WTC11 (cell line): ENCODE measurements around the gene CILP2. TPM values are rescaled to one million over a fixed set of nuclear protein-coding genes. Genes with fewer than 3 reads are reported as not detected.

Experiments used
- ATAC-seq: fragments of 200-7000 bp; cut with Tn5 transposase; 2 replicates; pipeline ENCODE4 v1.10.0; 2021; ENCODE audit warnings: mild to moderate bottlenecking, moderate library complexity
- CTCF ChIA-PET: fragments of 300-600 bp; sonication (Branson Sonifier 250); formaldehyde crosslinking; loops from one replicate; lab custom pipeline; 2021; ENCODE audit warnings: antibody characterized with exemption; lab: Charles Lee
- POLR2A ChIA-PET: fragments of 350-600 bp; sonication (Branson Sonifier 250); formaldehyde crosslinking; loops from one replicate; lab custom pipeline; 2021; ENCODE audit warnings: antibody characterized with exemption; lab: Charles Lee
- DNase-seq: peaks from one replicate; pipeline ENCODE4 v3.0.0; 2021; ENCODE audit warnings: low spot score
- H3K27ac Mint-ChIP-seq: 2 replicates; pipeline ENCODE4 v1.8.0; 2021; ENCODE audit warnings: mixed read lengths
- H3K27me3 Mint-ChIP-seq: 2 replicates; pipeline ENCODE4 v1.8.0; 2021; ENCODE audit warnings: low read depth, mild to moderate bottlenecking, moderate library complexity, mixed read lengths
- H3K36me3 Mint-ChIP-seq: 2 replicates; pipeline ENCODE4 v1.8.0; 2021; ENCODE audit warnings: mixed read lengths
- H3K4me1 Mint-ChIP-seq: 2 replicates; pipeline ENCODE4 v1.8.0; 2022; ENCODE audit warnings: mixed read lengths
- H3K4me3 Mint-ChIP-seq: 2 replicates; pipeline ENCODE4 v1.8.0; 2021; ENCODE audit warnings: mild to moderate bottlenecking, moderate library complexity, mixed read lengths
- H3K9me3 Mint-ChIP-seq: 2 replicates; pipeline ENCODE4 v1.8.0; 2021; ENCODE audit warnings: mixed read lengths
- ATF1 ChIP-seq: sonication (generic); formaldehyde crosslinking; IDR thresholded peaks from 2 replicates; pipeline ENCODE4 v1.8.1; 2023; ENCODE audit warnings: mild to moderate bottlenecking, moderate library complexity, missing genetic modification reagents
- CBFB ChIP-seq: sonication (generic); formaldehyde crosslinking; IDR thresholded peaks from 2 replicates; pipeline ENCODE4 v1.8.1; 2022; ENCODE audit warnings: mild to moderate bottlenecking, low read depth, missing genetic modification reagents
- CDX4 ChIP-seq: fragments of 250-450 bp; sonication (Bioruptor Pico); IDR thresholded peaks from 2 replicates; pipeline ENCODE4 v1.9.0; 2021; ENCODE audit warnings: moderate library complexity, mild to moderate bottlenecking, inconsistent platforms, borderline replicate concordance
- CTCF ChIP-seq: fragments of 200-600 bp; IDR thresholded peaks from 2 replicates; pipeline ENCODE4 v1.8.0; 2022; ENCODE audit warnings: antibody characterized with exemption
- ETV6 ChIP-seq: sonication (generic); formaldehyde crosslinking; IDR thresholded peaks from 2 replicates; pipeline ENCODE4 v1.8.1; 2022; ENCODE audit warnings: mild to moderate bottlenecking, missing genetic modification reagents
- HMGA2 ChIP-seq: fragments of 250-450 bp; sonication (Bioruptor Pico); IDR thresholded peaks from 2 replicates; pipeline ENCODE4 v1.4.0; 2021; ENCODE audit warnings: mild to moderate bottlenecking, moderate library complexity
- IRF2 ChIP-seq: sonication (generic); formaldehyde crosslinking; IDR thresholded peaks from 2 replicates; pipeline ENCODE4 v1.8.0; 2022; ENCODE audit warnings: low read depth, missing genetic modification reagents, borderline replicate concordance
- NR1H2 ChIP-seq: sonication (generic); formaldehyde crosslinking; IDR thresholded peaks from 2 replicates; pipeline ENCODE4 v1.9.0; 2021; ENCODE audit warnings: mild to moderate bottlenecking, moderate library complexity, missing genetic modification reagents
- OVOL2 ChIP-seq: fragments of 250-450 bp; sonication (Bioruptor Pico); IDR thresholded peaks from 2 replicates; pipeline ENCODE4 v1.9.0; 2021; ENCODE audit warnings: mild to moderate bottlenecking, borderline replicate concordance
- SP1 ChIP-seq: sonication (generic); formaldehyde crosslinking; conservative IDR thresholded peaks from 2 replicates; pipeline ENCODE4 v1.8.1; 2022; ENCODE audit warnings: missing genetic modification reagents
- TEAD1 ChIP-seq: sonication (generic); formaldehyde crosslinking; IDR thresholded peaks from 2 replicates; pipeline ENCODE4 v1.8.0; 2022; ENCODE audit warnings: mild to moderate bottlenecking, missing genetic modification reagents
- USF2 ChIP-seq: sonication (generic); formaldehyde crosslinking; IDR thresholded peaks from 2 replicates; pipeline ENCODE4 v1.8.1; 2023; ENCODE audit warnings: mild to moderate bottlenecking, missing genetic modification reagents, moderate library complexity
- ZNF121 ChIP-seq: sonication (generic); formaldehyde crosslinking; IDR thresholded peaks from 2 replicates; pipeline ENCODE4 v1.8.0; 2023; ENCODE audit warnings: missing genetic modification reagents
- ZNF396 ChIP-seq: fragments of 250-450 bp; sonication (Bioruptor Pico); IDR thresholded peaks from 2 replicates; pipeline ENCODE4 v1.8.0; 2021; ENCODE audit warnings: mild to moderate bottlenecking, moderate library complexity, borderline replicate concordance
- ZNF671 ChIP-seq: fragments of 250-450 bp; sonication (Bioruptor Pico); IDR thresholded peaks from 2 replicates; pipeline ENCODE4 v1.8.0; 2021; ENCODE audit warnings: mild to moderate bottlenecking
- total RNA-seq: library from RNA; stranded (reverse); gene quantifications from 3 replicates; pipeline ENCODE4 v1.2.3, GENCODE V29; 2021
- TF ChIP-seq, protein P1 (sequence below): sonication (generic); formaldehyde crosslinking; IDR thresholded peaks from 2 replicates; pipeline ENCODE4 v1.8.1; 2022; ENCODE audit warnings: low read depth, missing genetic modification reagents, borderline replicate concordance
- TF ChIP-seq, protein P2 (sequence below): sonication (generic); formaldehyde crosslinking; IDR thresholded peaks from 2 replicates; pipeline ENCODE4 v1.8.0; 2022; ENCODE audit warnings: mild to moderate bottlenecking, missing genetic modification reagents

CILP2 gene
- total RNA-seq, 1 experiment from 2014 or later = 7.9 TPM

GRCh38 chr19:19594381-19594780, 56.3 kb downstream of the CILP2 start (continued):
- TF ChIP-seq, protein P1, sequence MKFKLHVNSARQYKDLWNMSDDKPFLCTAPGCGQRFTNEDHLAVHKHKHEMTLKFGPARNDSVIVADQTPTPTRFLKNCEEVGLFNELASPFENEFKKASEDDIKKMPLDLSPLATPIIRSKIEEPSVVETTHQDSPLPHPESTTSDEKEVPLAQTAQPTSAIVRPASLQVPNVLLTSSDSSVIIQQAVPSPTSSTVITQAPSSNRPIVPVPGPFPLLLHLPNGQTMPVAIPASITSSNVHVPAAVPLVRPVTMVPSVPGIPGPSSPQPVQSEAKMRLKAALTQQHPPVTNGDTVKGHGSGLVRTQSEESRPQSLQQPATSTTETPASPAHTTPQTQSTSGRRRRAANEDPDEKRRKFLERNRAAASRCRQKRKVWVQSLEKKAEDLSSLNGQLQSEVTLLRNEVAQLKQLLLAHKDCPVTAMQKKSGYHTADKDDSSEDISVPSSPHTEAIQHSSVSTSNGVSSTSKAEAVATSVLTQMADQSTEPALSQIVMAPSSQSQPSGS (CRISPR knock-in tag) = no peak
- TF ChIP-seq ZNF121 (CRISPR knock-in tag) (no peak), ETV6 (no peak), NR1H2 (CRISPR knock-in tag) (no peak), USF2 (no peak), IRF2 (CRISPR knock-in tag) (no peak), ATF1 (CRISPR knock-in tag) (no peak), ZNF396 (CRISPR knock-in tag) (no peak), OVOL2 (no peak), CBFB (CRISPR knock-in tag) (no peak), CDX4 (CRISPR knock-in tag) (no peak)
- TF ChIP-seq, protein P2, sequence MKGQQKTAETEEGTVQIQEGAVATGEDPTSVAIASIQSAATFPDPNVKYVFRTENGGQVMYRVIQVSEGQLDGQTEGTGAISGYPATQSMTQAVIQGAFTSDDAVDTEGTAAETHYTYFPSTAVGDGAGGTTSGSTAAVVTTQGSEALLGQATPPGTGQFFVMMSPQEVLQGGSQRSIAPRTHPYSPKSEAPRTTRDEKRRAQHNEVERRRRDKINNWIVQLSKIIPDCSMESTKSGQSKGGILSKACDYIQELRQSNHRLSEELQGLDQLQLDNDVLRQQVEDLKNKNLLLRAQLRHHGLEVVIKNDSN (CRISPR knock-in tag) = no peak

DNA sequence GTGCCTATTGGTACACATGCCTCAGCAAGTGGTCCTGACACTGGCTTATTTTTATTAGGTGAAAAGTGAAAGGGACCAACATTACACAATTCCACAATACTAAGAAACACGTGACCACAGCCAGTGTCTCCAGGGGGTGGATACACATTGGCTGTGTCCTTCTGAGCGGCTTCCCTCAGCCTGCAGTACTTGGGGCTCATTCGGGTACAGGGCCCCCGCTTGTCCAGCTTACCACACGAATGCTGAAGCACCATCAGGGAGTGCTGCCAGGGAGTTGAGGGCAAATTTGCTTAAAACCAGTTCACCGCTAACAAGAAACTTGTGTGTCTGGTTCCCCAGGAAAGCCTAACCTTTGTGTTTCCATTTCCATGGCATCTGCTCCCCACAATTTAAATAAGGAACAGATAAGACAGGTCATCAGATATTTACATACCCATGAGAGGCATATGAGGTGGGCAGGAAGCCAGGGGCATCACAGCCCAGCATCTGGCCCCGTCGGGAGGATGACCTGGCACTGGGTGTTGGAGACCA, 57.2 kb downstream of the CILP2 start:
- ChIA-PET CTCF (interaction anchor here (1.1 to 5.6 kb wide), 2 partner anchors 41 to 49 kb away, joined by 4 to 22 read pairs; partner anchors contain the start of gene GMIP), POLR2A (no interaction called here)
- no peaks in the 10 kb centered on the region for H3K36me3 Mint-ChIP-seq
- H3K4me3 Mint-ChIP-seq = no peak overlapping the region
- DNase-seq (no peak), ATAC-seq (no peak)
- no peaks in the 10 kb centered on the region for H3K27me3 Mint-ChIP-seq
- H3K4me1 Mint-ChIP-seq = peaks cover 22% of the 10 kb centered on the region
- no peak for TF ChIP-seq HMGA2
- TF ChIP-seq ZNF671 (CRISPR knock-in tag) = no peak
- TF ChIP-seq OVOL2 = no peak
- TF ChIP-seq TEAD1 = no peak
- TF ChIP-seq SP1 (CRISPR knock-in tag) = no peak
- no peak for TF ChIP-seq NR1H2 (CRISPR knock-in tag)
- TF ChIP-seq CTCF = no peak
- no peaks in the 10 kb centered on the region for H3K9me3 Mint-ChIP-seq
- no peak overlapping the region for H3K27ac Mint-ChIP-seq

Other genes with a start within 250 kb of the CILP2 start
- gene SUGP1, start 217.8 kb upstream of the CILP2 start, total RNA-seq = 72.1 to 81.3 TPM (median 72.5 TPM) in 3 replicates
- gene MAU2, start 217.4 kb upstream of the CILP2 start, total RNA-seq = 47.8 to 56.8 TPM (median 50.3 TPM) in 3 replicates
- gene GATAD2A, start 132.6 kb upstream of the CILP2 start, total RNA-seq = 186 to 209 TPM (median 189 TPM) in 3 replicates
- gene TSSK6, start 22.7 kb upstream of the CILP2 start, total RNA-seq = 4.7 to 7.8 TPM (median 7.7 TPM) in 3 replicates
- 519 to 568 TPM (median 552 TPM) in 3 replicates for gene NDUFA13, start 22.0 kb upstream of the CILP2 start, total RNA-seq
- gene YJEFN3, start 9.4 kb upstream of the CILP2 start, total RNA-seq = 10.2 to 11.9 TPM (median 11.1 TPM) in 3 replicates
- gene PBX4, start 80.4 kb downstream of the CILP2 start, total RNA-seq = 3.2 to 4.5 TPM (median 3.5 TPM) in 3 replicates
- gene LPAR2, start 90.0 kb downstream of the CILP2 start, total RNA-seq = 42.9 to 45.1 TPM (median 44.5 TPM) in 3 replicates
- gene GMIP, start 105.4 kb downstream of the CILP2 start, total RNA-seq = 19.8 to 23.0 TPM (median 21.9 TPM) in 3 replicates
- 63.4 to 82.6 TPM (median 64.3 TPM) in 3 replicates for gene ATP13A1, start 125.4 kb downstream of the CILP2 start, total RNA-seq
- gene ZNF101, start 130.6 kb downstream of the CILP2 start, total RNA-seq = 51.3 to 54.0 TPM (median 51.4 TPM) in 3 replicates
- gene ZNF14, start 194.8 kb downstream of the CILP2 start, total RNA-seq = 5.7 to 6.6 TPM (median 6.6 TPM) in 3 replicates